Kidney (tissue), 14 donors: ENCODE results near the gene CENPX. TPM values are rescaled to one million over a fixed set of nuclear protein-coding genes. Genes with fewer than 3 reads are reported as not detected.

Experiments
- DNase-seq, 5 donors: peaks; one replicate each; pipeline ENCODE4 v3.0.0-alpha.2; 2013 to 2020
- FAIRE-seq: peaks from 2 replicates; lab custom pipeline; 2012; peaks lifted over from hg19 to GRCh38; lab: Jason Lieb, UNC
- H3K27ac ChIP-seq, 2 donors: one replicate each; pipeline ENCODE4 v1.7.0; 2013; ENCODE audit warnings: low read depth in 2 of 2, low read length in 2 of 2, inconsistent platforms in 1 of 2
- H3K27me3 ChIP-seq: one replicate; pipeline ENCODE4 v1.7.1; 2013; ENCODE audit warnings: low read length, inconsistent platforms; ENCODE audit not compliant: control insufficient read depth, insufficient read depth
- H3K36me3 ChIP-seq, 3 donors: one replicate each; pipeline versions ENCODE4 v1.7.0 to v1.7.1; 2013; ENCODE audit warnings: low read length in 3 of 3, control low read depth in 1 of 3, inconsistent platforms in 1 of 3; ENCODE audit not compliant: insufficient read depth in 3 of 3, control insufficient read depth in 2 of 3
- H3K4me1 ChIP-seq, 3 donors: one replicate each; pipeline versions ENCODE4 v1.7.0 to v1.7.1; 2013; ENCODE audit warnings: low read length in 3 of 3, inconsistent platforms in 1 of 3, low read depth in 1 of 3; ENCODE audit not compliant: control insufficient read depth in 2 of 3, insufficient read depth in 2 of 3
- H3K4me3 ChIP-seq, 3 donors: one replicate each; pipeline versions ENCODE4 v1.7.0 to v1.8.1; 2013; ENCODE audit warnings: low read length in 3 of 3, control low read depth in 1 of 3, inconsistent platforms in 1 of 3
- H3K9ac ChIP-seq, 3 donors: one replicate each; pipeline versions ENCODE4 v1.7.0 to v1.7.1; 2013; ENCODE audit warnings: low read length in 3 of 3, control low read depth in 1 of 3, inconsistent platforms in 1 of 3
- H3K9me3 ChIP-seq, 3 donors: one replicate each; pipeline versions ENCODE4 v1.7.0 to v1.7.1; 2013; ENCODE audit warnings: low read length in 3 of 3, control low read depth in 1 of 3, inconsistent platforms in 1 of 3; ENCODE audit not compliant: control insufficient read depth in 2 of 3, insufficient read depth in 1 of 3
- intact Hi-C: fragments of 100-400 bp; cut with DNase I; formaldehyde crosslinking; loops from one replicate; pipeline ENCODE4 v1.11.1; 2022
- polyA plus RNA-seq: library from polyadenylated mRNA; stranded (reverse); fragments of 350-450 nt; fragmentation: Illumina TruSeq; extraction: RNeasy Lipid Tissue Mini Kit (QIAGEN cat#74804); gene quantifications from one replicate; pipeline ENCODE4 v1.2.3, GENCODE V29; 2014; ENCODE audit warnings: low read depth, low replicate concordance; ENCODE audit not compliant: insufficient read depth
- total RNA-seq: library from RNA; stranded (reverse); fragmentation: NEBNext Ultra II Directional; extraction: Animal tissue kit (Norgen Biotek cat#: 25700); gene quantifications from one replicate; pipeline ENCODE4 v1.2.1, GENCODE V29; 2021
- TF ChIP-seq, protein P1 (sequence below): IDR thresholded peaks from 3 replicates; pipeline ENCODE4 v1.5.1; 2012; ENCODE audit warnings: mild to moderate bottlenecking, moderate library complexity, borderline replicate concordance; ENCODE audit not compliant: insufficient read depth; ENCODE audit errors: extremely low read depth
- donor health status: control.
- donor health status: control.
- donor health status: control.
- donor health status: control.
- donor health status: control.
- donor health status: DM: yes; HTN: yes; CAD: no.
- donor health status: Normal renal cell carcinoma (clear cell type).

The CENPX gene
- total and polyA plus RNA-seq, 2 donors from 2014 or later = 36.9 to 93.2 TPM

DNA sequence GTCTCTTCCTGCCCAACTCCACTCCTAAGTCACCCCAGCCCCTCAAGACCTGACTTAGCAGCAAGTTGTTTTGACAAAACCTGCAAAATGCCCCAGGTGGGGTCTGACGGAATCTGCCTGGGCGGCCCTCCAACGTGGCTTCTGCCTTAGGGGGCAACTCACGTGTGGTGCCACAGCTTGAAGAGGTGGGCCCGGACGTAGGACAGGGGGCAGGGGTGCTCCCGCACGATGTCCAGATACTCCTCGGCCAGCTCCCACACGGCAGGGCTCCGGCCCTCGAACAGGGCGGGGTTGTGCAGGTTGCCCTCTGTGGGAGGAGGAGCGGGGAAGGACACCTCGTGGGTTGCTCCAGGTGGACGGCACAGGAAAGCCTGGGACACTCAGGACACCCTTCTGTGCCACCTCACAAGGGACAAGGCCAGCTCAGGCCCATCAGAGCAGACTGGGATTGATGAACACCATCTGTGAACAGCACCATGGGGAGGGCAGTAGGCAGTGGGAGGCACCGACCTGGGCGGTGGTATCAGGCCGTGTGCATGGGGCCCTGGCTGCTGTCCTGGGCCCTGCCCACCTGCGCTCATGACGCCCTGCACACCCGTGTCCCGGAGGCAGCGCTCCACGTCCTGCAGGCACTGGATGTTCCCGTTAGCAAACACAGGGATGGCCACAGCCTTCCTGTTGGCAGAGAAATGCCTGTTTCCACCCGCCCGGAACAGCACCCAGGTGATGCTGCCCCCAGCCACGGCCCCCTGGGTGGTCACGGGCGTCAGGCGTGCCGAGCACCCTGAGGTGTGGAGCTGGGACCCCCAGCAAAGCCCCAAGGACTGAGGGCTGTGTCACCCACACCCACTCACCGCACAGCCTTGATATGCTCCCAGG is 38.6 kb upstream of the CENPX start:
- FAIRE-seq (no peak), DNase-seq (peak in 1 of 5 donors; percentile 63)
- H3K9ac ChIP-seq = no peak overlapping the region
- H3K27ac ChIP-seq = no peak overlapping the region
- H3K4me3 ChIP-seq = no peak overlapping the region
- intact Hi-C loops = no loop called here
- no peaks in the 10 kb centered on the region for H3K27me3 ChIP-seq
- H3K4me1 ChIP-seq = peaks cover 0 to 24% (median 14%) of the 10 kb centered on the region in 3 donors
- peaks cover 0 to 21% (median 5%) of the 10 kb centered on the region in 3 donors for H3K36me3 ChIP-seq
- TF ChIP-seq, protein P1, sequence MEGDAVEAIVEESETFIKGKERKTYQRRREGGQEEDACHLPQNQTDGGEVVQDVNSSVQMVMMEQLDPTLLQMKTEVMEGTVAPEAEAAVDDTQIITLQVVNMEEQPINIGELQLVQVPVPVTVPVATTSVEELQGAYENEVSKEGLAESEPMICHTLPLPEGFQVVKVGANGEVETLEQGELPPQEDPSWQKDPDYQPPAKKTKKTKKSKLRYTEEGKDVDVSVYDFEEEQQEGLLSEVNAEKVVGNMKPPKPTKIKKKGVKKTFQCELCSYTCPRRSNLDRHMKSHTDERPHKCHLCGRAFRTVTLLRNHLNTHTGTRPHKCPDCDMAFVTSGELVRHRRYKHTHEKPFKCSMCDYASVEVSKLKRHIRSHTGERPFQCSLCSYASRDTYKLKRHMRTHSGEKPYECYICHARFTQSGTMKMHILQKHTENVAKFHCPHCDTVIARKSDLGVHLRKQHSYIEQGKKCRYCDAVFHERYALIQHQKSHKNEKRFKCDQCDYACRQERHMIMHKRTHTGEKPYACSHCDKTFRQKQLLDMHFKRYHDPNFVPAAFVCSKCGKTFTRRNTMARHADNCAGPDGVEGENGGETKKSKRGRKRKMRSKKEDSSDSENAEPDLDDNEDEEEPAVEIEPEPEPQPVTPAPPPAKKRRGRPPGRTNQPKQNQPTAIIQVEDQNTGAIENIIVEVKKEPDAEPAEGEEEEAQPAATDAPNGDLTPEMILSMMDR = no peak
- H3K9me3 ChIP-seq = no peaks in the 10 kb centered on the region

DNA sequence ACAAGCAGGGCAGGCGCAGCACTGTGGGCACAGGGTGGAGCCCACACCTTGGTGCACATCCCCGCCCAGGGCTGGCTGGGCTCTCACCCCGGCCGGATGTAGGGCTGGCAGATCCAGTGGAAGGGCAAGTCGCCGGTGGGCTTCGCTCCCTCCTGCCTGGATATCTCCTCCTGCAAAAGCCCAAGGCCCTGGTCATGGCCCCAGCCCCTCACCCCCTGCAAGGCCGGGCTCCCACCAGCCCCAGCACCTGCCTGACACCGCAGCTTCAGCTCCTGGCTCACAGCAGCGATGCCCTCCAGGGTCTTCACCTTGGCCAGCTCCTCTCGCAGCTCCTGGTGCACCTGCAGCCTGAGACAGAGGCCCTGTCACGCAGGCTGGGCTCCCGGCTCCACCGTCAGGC is 37.9 kb upstream of the CENPX start:
- no peak overlapping the region for H3K9ac ChIP-seq
- TF ChIP-seq, protein P1 = no peak
- no peaks in the 10 kb centered on the region for H3K27me3 ChIP-seq
- FAIRE-seq = no peak
- peaks cover 0 to 21% (median 5%) of the 10 kb centered on the region in 3 donors for H3K36me3 ChIP-seq
- H3K4me3 ChIP-seq = no peak overlapping the region
- H3K27ac ChIP-seq = no peak overlapping the region
- peak in 1 of 5 donors; percentile 68 for DNase-seq
- H3K4me1 ChIP-seq = peaks cover 0 to 23% (median 9%) of the 10 kb centered on the region in 3 donors
- intact Hi-C loops = no loop called here
- no peaks in the 10 kb centered on the region for H3K9me3 ChIP-seq

DNA sequence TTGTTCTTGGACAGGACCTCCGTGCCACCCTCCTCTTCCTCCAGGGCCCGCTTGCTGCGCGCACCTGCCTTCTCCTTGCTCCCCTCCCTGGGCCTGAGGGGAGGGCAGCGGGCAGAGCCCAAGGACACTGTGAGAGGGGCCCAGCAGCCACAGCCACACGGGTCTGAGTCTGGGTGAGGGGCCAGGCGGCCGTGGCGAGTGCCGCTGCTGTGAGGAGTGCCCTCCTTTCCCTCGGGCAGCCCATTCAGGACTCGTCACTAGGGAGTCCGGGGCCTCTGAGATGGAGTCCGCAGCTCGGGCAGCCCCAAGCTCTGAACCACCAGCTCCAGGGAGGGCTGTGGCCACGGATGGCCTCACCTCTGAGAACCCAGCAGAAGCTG is 37.3 kb upstream of the CENPX start:
- H3K4me3 ChIP-seq = no peak overlapping the region

More for the DNA sequence above, 37.3 kb upstream of the CENPX start:
- DNase-seq = peak in 1 of 5 donors; percentile 62
- no peak overlapping the region for H3K27ac ChIP-seq
- H3K4me1 ChIP-seq = peaks cover 0 to 21% (median 9%) of the 10 kb centered on the region in 3 donors
- no peaks in the 10 kb centered on the region for H3K9me3 ChIP-seq
- H3K9ac ChIP-seq = no peak overlapping the region
- TF ChIP-seq, protein P1 = no peak
- intact Hi-C loops = no loop called here
- no peak for FAIRE-seq
- no peaks in the 10 kb centered on the region for H3K27me3 ChIP-seq
- H3K36me3 ChIP-seq = peaks cover 0 to 25% (median 5%) of the 10 kb centered on the region in 3 donors
